Keratinocyte (primary cell): ENCODE measurements around the gene EGFL8.

Experiments
- EZH2 ChIP-seq: IDR thresholded peaks from one replicate; pipeline ENCODE4 v1.6.1; 2012; ENCODE audit warnings: inconsistent platforms, mild to moderate bottlenecking, low read length, moderate library complexity
- TF ChIP-seq, protein P1 (sequence below), 3 experiments: IDR thresholded peaks in 1 of 3; conservative IDR thresholded peaks in 1 of 3; optimal IDR thresholded peaks in 1 of 3; 2 replicates in 2 of 3; 3 replicates in 1 of 3; pipeline versions ENCODE3 to v1.5.1; 2011; ENCODE audit warnings: low read length in 3 of 3, mild to moderate bottlenecking in 3 of 3, moderate library complexity in 2 of 3, control low read depth in 1 of 3, inconsistent platforms in 1 of 3; ENCODE audit not compliant: insufficient read depth in 2 of 3; ENCODE audit errors: extremely low read depth in 1 of 3

- TF ChIP-seq, protein P1, sequence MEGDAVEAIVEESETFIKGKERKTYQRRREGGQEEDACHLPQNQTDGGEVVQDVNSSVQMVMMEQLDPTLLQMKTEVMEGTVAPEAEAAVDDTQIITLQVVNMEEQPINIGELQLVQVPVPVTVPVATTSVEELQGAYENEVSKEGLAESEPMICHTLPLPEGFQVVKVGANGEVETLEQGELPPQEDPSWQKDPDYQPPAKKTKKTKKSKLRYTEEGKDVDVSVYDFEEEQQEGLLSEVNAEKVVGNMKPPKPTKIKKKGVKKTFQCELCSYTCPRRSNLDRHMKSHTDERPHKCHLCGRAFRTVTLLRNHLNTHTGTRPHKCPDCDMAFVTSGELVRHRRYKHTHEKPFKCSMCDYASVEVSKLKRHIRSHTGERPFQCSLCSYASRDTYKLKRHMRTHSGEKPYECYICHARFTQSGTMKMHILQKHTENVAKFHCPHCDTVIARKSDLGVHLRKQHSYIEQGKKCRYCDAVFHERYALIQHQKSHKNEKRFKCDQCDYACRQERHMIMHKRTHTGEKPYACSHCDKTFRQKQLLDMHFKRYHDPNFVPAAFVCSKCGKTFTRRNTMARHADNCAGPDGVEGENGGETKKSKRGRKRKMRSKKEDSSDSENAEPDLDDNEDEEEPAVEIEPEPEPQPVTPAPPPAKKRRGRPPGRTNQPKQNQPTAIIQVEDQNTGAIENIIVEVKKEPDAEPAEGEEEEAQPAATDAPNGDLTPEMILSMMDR (optimal IDR thresholded peaks at IDR 0.05 in 1 of 3, IDR thresholded peaks at IDR 0.05 in 1 of 3, conservative IDR thresholded peaks at IDR 0.05 in 1 of 3; ENCODE audit: extremely low read depth in 1 of 3, insufficient read depth in 2 of 3, low read length in 3 of 3): no peak
- no peak for TF ChIP-seq EZH2
Observed at GRCh38 chr6:32117461-32117860, 46.9 kb upstream of the EGFL8 start.
